CD4-positive, alpha-beta T cell treated with Interleukin-6 at 100 ng/mL for 8 hours (primary cell): ENCODE measurements around the gene KRTAP5-9.
"Not testable (repeated sequence)": the region's sequence is repeated elsewhere in the genome, so short reads cannot be mapped to it uniquely, and the experiment has no call there.

Experiments
- DNase-seq: peaks from one replicate; pipeline ENCODE4 v3.0.0-alpha.2; 2020; ENCODE audit warnings: mixed read lengths, low spot score

KRTAP5-9 gene

DNA sequence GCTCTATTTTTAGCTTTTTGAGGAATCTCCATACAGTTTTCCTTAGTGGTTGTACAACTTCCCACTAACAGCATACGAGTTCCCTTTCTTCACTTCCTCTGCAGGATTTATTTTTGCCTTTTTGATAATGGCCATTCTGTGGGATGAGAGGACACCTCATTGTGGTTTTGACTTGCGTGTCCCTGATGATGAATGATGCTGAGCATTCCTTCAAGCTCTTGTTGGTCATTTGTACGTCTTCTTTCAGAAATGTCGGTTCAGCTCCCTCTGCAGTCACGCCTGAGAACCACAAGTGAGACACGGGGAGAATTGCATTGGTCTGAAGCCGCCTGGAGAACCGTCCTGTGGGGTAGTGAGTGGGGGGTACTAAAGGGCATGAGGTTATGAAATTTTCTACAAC lies 15.2 kb downstream of the KRTAP5-9 start:
- no peak for DNase-seq

DNA sequence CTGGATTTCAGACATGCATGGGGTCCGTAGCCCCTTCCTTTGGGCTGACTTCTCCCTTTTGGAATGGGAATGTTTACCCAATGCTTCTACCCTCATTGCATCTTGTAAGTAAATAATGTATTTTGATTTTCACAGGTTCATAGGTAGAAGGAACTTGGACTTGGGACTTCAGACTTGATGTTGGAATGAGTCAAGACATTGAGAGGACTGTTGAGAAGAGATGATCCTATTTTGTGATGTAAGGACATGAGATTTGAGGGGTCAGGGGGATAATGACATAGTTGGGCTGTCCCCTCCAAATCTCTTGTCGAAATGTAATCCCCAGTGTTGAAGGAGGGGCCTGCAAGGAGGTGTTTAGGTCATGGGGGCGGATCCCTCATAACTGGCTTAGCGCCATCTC lies 16.2 kb downstream of the KRTAP5-9 start:
- DNase-seq = no peak

DNA sequence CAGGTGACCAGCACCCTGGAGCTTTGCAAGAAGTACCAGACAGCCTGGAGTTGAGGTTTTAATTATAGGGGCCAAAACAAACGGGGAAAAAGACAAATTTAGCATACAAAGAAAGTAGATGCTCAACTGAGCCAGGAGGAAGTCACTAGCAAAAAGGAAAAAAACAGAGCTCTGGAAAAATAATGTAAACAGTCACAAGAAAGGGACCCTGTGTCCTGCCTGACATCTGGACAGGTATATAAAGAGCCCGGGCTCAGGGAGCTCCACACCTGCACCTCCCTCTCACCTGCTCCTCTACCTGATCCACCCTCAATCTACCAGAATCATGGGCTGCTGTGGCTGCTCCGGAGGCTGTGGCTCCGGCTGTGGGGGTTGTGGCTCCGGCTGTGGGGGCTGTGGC lies 17.0 kb downstream of the KRTAP5-9 start, which contains the start of gene KRTAP5-10:
KRTAP5-10 (plus strand) TSS at position 301 of the 400 bp plus-strand sequence; CDS start at position 326, 25 bp downstream.
- no peak for DNase-seq

DNA sequence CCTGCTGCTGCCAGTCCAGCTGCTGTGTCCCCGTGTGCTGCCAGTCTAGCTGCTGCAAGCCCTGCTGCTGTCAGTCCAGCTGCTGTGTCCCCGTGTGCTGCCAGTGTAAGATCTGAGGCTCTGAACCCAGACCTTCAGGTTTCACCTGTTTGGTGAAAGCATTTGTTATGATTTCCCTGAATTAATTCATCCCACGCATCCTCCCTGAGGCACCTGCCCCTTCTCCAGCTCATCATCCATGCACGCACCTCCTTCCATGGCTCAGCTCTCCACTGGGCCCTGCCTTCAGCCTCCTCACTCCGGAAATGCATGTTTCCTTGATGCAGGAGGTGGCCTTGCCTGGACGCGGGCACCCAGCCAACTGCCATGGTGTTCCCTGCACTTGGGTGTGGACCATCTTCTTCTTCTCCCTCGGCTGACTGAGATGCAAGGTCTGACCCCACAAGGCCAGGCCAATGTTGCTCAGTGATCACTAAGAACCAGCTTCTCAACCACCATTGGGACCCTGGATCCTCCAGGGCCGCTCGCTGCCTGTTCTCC lies 17.9 kb downstream of the KRTAP5-9 start:
- no peak for DNase-seq

DNA sequence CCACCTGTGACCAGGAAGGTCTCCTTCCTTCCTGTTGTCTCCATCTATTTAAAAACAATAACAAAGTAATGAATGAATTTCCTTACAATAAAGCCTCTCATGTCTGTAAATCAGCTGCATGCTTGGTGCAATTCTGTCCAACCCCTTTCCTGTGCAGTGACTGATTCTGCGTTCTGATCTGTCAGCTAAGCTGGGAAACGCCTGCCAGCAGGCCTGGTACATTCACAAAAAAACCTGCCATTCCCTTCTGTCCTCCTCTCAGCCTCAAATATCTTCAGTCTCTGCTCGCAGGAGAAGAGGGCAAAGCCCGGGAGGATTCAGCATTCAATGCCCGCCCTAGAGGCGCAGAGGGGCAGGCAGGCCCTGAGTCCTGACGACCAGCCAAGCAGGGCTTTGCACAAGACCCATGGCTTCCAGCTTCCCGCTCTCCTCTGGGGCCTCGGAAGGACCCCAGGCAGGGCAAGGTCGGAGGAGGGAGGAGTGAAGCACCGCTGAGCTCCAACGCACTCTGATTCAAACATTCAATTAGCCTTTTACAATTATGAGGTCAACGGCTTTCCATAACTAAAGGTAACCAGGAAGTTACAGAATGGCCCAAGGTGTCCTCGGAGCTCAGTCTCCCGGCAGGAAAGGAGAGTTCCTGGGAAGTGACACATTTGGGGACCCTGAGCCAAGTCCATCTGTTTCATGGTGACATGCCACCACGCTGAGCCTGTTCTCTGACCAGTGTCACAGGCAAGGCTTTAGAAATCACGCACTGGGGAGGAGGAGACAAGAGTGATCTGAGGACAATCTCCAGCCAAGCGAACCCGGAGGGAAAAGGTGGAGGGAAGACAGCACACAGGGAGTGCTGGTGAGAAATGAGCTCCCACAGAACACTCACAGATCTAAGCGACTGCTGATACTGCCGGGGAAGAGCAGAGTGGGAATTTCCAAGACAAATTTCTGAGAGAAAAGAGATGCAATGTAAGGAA lies 18.7 kb downstream of the KRTAP5-9 start:
- DNase-seq = not testable (repeated sequence)

DNA sequence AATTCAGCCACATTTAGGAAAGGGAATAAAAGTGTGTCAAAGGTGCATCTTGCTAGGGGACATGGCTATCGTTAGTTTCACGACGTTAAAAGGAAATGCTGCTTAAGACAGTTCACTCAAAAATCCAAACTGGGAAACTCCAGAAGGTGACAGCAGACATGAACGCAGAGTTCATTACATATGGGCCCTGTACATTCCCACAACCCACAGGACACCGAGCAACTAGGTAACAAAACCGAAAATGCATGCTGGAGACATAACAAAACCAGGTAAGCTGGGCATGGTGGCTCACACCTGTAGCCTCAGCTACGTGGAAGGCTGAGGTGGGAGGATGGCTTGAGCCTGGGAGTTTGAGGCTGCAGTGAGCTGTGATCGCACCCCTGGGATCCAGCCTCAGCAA lies 19.4 kb downstream of the KRTAP5-9 start:
- not testable (repeated sequence) for DNase-seq

DNA sequence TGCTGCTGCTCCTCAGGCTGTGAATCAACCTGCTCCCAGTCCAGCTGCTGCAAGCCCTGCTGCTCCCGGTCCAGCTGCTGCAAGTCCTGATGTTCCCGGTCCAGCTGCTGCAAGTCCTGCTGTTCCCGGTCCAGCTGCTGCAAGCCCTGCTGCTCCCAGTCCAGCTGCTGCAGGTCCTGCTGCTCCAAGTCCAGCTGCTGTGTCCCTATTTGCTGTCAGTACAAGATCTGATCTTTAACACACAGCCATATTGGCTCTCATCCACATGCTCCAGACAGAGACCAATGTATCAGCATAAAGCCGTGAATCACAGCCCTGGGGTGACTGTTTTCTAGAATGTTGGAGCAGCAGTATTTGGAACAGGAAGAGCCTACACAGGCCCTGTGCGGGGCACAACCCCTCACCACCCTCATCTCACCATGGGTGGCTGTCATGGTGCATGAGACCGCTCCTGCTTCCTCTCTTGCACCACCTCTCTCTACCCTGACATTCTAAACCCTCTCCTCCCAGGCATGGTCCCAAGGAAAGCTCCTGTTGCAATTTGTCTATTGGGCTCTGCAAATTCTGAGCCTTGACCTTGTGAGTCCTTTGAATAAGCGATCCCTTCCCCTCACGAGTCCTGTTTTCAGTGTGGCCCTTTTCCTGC lies 20.6 kb downstream of the KRTAP5-9 start:
- no peak for DNase-seq

DNA sequence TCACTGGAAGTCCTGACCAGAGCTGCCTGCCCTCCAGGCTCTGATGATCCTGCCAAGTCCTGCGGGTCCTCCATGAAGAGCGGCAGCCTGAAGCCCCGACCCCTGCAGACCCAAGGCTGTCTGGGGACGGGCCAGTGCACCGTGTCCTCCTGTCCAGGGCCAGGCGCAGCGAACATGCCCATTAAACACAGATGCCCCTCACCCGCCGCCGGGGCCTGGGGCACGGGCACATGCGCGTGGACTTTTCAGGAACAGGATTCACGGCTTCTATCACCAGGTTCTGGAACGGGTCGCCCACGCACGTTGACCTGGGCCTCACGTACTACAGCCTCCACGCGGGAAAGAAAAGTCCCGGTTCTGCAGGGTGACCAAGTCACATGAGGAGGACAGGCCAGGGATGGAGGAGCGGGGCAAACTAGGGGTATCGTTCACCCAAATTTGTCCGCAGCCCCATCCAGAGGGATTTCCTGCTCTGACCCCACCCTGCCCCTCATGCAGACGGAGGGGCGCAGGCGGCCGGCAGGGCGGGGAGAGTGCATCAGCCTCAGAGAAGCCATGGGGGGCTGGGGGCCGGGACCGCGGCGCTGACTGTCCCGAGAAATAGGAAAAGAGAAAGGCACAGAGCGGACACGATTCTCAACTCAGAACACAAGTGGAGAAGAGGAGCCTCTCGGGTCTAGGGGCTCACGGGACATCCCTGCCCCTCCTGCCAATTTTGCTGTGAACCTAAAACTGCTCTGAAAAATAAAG lies 23.1 kb downstream of the KRTAP5-9 start:
- not testable (repeated sequence) for DNase-seq

DNA sequence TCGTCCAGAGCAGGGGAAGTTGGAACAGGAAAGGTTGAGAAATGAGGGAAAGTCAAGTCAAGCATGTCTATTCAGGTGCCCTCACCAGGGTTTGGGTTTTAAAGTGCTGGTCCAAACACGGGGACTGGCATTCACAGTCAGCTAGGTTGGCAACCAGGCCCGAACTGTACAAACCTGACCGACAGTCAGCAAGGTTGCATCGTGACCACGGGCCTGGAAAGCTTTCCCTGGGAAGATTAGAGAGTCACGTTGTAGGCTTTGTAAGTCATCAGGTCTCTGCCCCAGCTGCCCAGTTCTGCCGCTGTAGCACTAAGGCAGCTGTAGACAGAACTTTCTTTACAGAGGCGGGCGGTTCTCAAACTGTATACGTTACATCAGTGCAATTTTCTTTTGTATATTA lies 24.6 kb downstream of the KRTAP5-9 start:
- DNase-seq = no peak

DNA sequence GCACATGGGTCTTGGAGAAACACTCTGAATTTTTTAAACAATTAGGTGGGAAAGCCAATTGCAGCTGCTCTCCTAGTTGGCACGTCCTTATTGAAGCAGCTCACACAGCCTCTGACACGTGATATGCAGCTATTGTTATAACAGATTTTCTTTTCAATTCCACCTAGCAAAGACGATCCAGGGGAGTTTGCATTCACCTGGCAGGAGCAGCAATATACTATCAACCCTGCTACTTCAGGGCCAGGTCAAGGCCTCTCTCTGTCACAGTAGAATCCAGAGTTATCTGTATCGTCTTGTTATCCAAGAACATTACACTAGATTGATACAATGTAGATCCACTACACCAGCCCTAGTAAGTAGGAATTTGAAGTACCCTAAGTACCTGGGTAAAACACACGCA lies 26.2 kb downstream of the KRTAP5-9 start:
- no peak for DNase-seq

DNA sequence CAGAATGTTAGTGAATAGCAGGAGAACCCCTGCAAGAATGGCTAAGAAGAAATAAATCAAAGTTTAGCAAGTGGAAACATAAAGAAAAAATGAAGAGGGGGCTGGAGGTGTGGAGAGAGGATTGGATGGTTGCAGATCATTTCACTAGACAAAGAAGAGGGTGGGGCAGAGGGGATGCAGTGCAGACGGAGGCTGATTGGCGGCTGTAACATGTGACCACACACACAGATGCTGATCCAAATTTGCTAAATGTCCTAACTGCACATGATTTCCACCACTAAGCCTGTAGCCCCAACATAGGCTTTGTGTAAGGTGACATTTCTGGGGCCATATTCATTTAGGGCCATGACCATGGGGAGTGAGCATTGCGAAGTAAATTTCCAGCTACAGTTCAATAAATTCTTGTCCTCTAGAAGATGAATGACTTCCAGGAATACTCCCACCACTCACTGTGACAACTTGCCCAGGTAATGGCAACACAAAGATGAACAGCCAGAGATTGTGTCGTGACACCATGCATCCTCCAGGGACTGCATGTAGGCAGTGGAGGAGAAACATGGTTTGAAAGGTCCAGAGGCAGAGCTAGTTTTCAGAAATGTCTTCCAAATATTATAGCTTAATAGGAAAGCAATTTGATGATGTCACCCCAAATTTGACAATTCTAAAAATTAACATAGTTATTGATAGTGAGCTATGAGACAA lies 27.7 kb downstream of the KRTAP5-9 start:
- DNase-seq = no peak

DNA sequence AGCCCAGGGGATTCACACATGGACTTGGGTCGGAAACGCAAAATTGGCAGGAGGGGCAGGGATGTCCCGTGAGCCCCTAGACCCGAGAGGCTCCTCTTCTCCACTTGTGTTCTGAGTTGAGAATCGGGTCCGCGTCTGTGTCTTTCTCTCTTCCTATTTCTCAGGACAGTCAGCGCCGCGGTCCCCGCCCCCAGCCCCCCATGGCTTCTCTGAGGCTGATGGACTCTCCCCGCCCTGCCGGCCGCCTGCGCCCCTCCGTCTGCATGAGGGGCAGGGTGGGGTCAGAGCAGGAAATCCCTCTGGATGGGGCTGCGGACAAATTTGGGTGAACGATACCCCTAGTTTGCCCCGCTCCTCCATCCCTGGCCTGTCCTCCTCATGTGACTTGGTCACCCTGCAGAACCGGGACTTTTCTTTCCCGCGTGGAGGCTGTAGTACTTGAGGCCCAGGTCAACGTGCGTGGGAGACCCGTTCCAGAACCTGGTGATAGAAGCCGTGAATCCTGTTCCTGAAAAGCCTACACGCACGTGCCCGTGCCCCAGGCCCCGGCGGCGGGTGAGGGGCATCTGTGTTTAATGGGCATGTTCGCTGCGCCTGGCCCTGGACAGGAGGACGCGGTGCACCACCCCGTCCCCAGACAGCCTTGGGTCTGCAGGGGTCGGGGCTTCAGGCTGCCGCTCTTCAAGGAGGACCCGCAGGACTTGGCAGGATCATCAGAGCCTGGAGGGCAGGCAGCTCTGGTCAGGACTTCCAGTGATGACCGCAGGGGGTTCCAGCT lies 28.7 kb downstream of the KRTAP5-9 start:
- not testable (repeated sequence) for DNase-seq

DNA sequence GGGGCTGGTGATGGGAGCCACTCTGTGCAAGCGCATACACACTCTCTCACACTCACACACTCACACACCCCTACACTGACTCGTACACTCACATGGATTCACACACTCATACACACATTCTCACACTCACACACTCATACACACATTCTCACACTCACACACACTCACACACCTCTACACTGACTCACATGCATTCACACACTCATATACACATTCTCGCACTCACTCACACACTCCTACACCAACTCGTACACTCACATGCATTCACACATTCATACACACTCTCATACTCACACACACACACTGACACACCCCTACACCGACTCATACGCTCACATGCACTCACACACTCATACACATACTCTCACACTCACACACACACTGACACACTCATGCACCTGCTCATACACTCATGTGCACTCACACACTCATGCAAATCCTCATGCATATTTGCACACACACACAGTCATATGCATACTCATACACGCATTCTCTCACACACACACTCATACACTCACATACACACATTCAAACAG lies 29.3 kb downstream of the KRTAP5-9 start:
- no peak for DNase-seq

DNA sequence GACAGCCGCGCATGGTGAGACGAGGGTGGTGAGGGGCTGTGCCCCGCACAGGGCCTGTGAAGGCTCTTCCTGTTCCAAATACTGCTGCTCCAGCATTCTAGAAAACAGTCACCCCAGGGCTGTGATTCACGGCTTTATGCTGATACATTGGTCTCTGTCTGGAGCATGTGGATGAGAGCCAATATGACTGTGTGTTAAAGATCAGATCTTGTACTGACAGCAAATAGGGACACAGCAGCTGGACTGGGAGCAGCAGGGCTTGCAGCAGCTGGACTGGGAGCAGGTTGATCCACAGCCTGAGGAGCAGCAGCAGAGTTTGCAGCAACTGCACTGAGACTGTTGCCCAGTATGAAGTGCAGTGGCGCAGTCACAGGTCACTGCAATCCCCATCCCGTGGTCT lies 31.3 kb downstream of the KRTAP5-9 start:
- not testable (repeated sequence) for DNase-seq

DNA sequence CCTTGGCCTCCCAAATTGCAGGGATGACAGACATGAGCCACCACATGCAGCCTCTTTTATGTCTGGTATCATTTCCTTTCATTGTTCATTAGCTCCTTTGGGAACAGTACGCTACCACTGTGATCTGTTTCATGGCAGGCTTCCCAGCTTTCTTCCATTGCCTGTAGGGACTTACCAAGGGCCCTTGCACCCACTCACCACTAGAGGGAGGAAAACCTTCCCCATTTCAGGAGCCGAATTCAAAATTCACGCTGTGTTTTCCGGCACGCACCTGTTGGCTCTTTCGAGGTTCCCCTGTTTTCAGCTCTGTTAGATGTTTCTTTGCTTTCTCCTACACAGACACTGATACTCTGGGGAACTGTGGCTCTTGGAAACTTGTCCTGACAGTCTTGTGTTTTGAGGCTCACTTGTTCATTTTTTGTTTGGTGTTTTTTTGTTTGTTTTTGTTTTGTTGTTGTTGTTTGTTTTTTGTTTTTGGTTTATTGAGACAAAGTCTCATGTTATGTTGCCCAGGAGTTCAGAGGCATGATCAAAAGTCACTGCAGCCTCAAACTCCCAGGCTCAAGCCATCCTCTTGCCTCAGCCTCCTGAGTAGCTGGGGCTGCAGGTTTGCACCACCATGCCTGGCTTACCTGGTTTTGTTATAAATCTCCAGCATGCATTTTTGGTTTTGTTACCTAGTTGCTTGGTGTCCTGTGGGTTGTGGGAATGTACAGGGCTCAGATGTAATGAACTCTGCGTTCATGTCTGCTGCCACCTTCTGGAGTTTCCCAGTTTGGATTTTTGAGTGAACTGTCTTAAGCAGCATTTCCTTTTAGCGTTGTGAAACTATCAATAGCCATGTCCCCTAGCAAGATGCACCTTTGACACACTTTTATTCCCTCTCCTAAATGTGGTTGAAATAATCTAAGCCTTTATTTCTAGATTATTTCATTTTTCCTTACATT lies 32.1 kb downstream of the KRTAP5-9 start:
- DNase-seq = peak; percentile 15

DNA sequence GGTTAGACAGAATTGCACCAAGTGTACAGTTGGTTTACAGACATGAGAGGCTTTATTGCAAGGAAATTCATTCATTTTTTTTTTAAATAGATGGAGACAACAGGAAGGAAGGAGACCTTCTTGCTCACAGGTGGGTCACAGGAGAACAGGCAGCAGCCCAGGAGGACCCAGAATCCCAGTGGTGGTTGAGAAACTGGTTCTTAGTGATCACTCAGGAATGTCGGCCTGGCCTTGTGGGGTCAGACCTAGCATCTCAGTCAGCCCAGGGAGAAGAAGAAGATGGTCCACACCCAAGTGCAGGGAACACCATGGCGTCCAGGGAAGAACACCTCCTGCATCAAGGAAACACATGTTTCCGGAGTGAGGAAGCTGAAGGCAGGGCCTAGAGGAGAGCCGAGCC lies 33.6 kb downstream of the KRTAP5-9 start:
- DNase-seq = no peak

DNA sequence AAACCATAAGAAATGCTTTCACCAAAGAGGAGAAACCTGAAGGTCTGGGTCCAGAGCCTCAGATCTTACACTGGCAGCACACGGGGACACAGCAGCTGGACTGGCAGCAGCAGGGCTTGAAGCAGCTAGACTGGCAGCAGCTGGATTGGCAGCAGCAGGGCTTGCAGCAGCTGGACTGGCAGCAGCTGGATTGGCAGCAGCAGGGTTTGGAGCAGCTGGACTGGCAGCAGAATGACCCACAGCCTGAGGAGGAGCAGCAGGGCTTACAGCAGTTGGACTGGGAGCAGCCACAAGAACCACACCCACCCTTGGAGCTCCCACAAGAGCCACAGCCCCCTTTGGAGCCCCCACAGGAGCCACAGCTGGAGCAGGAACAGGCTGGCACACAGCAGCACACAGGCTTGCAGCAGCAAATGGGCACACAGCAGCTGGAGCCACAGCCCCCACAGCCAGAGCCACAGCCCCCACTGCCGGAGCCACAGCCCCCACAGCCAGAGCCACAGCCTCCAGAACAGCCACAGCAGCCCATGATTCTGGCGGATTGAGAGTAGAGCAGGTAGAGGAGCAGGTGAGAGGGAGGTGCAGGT lies 34.2 kb downstream of the KRTAP5-9 start, which contains the start of gene KRTAP5-11:
KRTAP5-11 (minus strand) TSS at position 567 of the 587 bp plus-strand sequence; CDS start at position 529, 38 bp downstream.
- DNase-seq = no peak

DNA sequence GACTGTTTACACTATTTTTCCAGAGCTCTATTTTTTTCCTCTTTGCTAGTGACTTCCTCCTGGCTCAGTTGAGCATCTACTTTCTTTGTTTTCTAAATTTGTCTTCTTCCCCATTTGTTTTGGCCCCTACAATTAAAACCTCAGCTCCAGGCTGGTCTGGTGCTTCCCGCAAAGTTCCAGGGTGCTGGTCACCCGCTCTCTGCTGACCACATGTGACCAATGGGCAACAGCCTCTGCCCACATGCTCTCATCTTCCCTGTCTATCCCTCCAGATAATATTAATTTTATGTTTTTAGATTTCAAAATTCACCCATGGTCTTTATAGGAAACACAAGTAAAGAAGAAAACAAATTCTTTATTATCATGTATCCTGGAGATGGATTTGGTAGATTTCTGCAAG lies 34.7 kb downstream of the KRTAP5-9 start:
- not testable (repeated sequence) for DNase-seq

DNA sequence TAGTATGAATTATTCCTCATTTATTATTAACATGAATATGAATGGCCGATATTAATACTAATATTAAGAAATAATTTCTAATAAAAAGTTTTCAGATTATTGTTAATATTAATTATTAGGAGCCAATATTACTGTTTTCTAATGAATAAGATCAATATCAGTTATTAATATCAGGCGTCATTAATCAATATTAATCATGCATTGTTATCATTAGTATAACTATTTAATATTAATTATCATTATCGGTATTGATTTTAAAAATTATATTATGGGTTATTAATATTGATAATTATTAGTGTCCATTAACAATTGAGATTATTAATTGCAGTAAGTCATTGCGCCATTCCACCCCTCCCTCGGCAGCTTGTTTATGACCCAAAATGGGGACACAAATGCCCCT lies 37.5 kb downstream of the KRTAP5-9 start:
- not testable (repeated sequence) for DNase-seq
